CD4-positive, CD25-positive, alpha-beta regulatory T cell (primary cell): ENCODE data around the gene NPDC1. TPM values are rescaled to one million over a fixed set of nuclear protein-coding genes. Genes with fewer than 3 reads are reported as not detected.

ENCODE experiments used
- ATAC-seq, 2 donors: fragments of 150-1000 bp; cut with Tn5 transposase; one replicate each; pipeline ENCODE4 v1.10.0; 2021; ENCODE audit warnings: low read depth in 2 of 2, moderate number of reproducible peaks in 2 of 2, moderate library complexity in 1 of 2
- DNase-seq, 3 donors: peaks; one replicate each; pipeline versions ENCODE4 v3.0.0 to v3.0.0-alpha.2; 2012 to 2022; ENCODE audit warnings: mixed read lengths in 1 of 3
- H3K27ac ChIP-seq: one replicate; pipeline ENCODE4 v1.7.0; 2013; ENCODE audit warnings: mild to moderate bottlenecking, low read length; ENCODE audit not compliant: insufficient read depth, poor library complexity, severe bottlenecking
- H3K27me3 ChIP-seq: one replicate; pipeline ENCODE4 v1.7.0; 2013; ENCODE audit warnings: low read length; ENCODE audit not compliant: control insufficient read depth, insufficient read depth
- H3K36me3 ChIP-seq: one replicate; pipeline ENCODE4 v1.7.0; 2013; ENCODE audit warnings: mild to moderate bottlenecking, low read length, moderate library complexity; ENCODE audit not compliant: control insufficient read depth, insufficient read depth
- H3K4me1 ChIP-seq: 2 replicates; pipeline ENCODE4 v1.7.0; 2013; ENCODE audit warnings: mild to moderate bottlenecking, low read length; ENCODE audit not compliant: insufficient read depth, control insufficient read depth, poor library complexity, severe bottlenecking
- H3K4me3 ChIP-seq: one replicate; pipeline ENCODE4 v1.7.0; 2013; ENCODE audit warnings: low read depth, mild to moderate bottlenecking, low read length, moderate library complexity
- H3K9me3 ChIP-seq, 2 experiments: 1 replicate in 1 of 2; 2 replicates in 1 of 2; pipeline ENCODE4 v1.7.0; 2013; ENCODE audit warnings: low read length in 2 of 2, mild to moderate bottlenecking in 1 of 2, moderate library complexity in 1 of 2; ENCODE audit not compliant: control insufficient read depth in 2 of 2
- H3K27ac Mint-ChIP-seq, 3 donors: one replicate each; pipeline ENCODE4 v1.8.0; 2020 to 2022; ENCODE audit warnings: mild to moderate bottlenecking in 3 of 3, mixed read lengths in 3 of 3, moderate library complexity in 2 of 3
- H3K27me3 Mint-ChIP-seq: one replicate; pipeline ENCODE4 v1.8.0; 2022; ENCODE audit warnings: mild to moderate bottlenecking, mixed read lengths
- H3K36me3 Mint-ChIP-seq: one replicate; pipeline ENCODE4 v1.8.0; 2020; ENCODE audit warnings: mixed read lengths
- H3K4me1 Mint-ChIP-seq, 4 donors: one replicate each; pipeline ENCODE4 v1.8.0; 2020 to 2022; ENCODE audit warnings: mixed read lengths in 4 of 4, mild to moderate bottlenecking in 1 of 4
- H3K4me3 Mint-ChIP-seq, 4 donors: one replicate each; pipeline ENCODE4 v1.8.0; 2020 to 2022; ENCODE audit warnings: mild to moderate bottlenecking in 4 of 4, mixed read lengths in 4 of 4, moderate library complexity in 3 of 4
- H3K9me3 Mint-ChIP-seq, 7 donors: one replicate each; pipeline ENCODE4 v1.8.0; 2020 to 2022; ENCODE audit warnings: mixed read lengths in 7 of 7, mild to moderate bottlenecking in 3 of 7, moderate library complexity in 2 of 7
- polyA plus RNA-seq, 4 donors: library from polyadenylated mRNA; unstranded; fragments of 300-500 nt; fragmentation: Illumina TruSeq; gene quantifications; one replicate each; pipeline ENCODE4 v1.2.3, GENCODE V29; 2021
- total RNA-seq: library from RNA; stranded (reverse); gene quantifications from one replicate; pipeline ENCODE4 v1.2.3, GENCODE V29; 2022

NPDC1 gene, protein sequence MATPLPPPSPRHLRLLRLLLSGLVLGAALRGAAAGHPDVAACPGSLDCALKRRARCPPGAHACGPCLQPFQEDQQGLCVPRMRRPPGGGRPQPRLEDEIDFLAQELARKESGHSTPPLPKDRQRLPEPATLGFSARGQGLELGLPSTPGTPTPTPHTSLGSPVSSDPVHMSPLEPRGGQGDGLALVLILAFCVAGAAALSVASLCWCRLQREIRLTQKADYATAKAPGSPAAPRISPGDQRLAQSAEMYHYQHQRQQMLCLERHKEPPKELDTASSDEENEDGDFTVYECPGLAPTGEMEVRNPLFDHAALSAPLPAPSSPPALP
- 106 TPM for total RNA-seq
- 10 to 100 TPM in 2 of 4 donors, 1 to 10 TPM in 2; 4.2 to 15.3 (median 9.2) TPM for polyA plus RNA-seq

DNA sequence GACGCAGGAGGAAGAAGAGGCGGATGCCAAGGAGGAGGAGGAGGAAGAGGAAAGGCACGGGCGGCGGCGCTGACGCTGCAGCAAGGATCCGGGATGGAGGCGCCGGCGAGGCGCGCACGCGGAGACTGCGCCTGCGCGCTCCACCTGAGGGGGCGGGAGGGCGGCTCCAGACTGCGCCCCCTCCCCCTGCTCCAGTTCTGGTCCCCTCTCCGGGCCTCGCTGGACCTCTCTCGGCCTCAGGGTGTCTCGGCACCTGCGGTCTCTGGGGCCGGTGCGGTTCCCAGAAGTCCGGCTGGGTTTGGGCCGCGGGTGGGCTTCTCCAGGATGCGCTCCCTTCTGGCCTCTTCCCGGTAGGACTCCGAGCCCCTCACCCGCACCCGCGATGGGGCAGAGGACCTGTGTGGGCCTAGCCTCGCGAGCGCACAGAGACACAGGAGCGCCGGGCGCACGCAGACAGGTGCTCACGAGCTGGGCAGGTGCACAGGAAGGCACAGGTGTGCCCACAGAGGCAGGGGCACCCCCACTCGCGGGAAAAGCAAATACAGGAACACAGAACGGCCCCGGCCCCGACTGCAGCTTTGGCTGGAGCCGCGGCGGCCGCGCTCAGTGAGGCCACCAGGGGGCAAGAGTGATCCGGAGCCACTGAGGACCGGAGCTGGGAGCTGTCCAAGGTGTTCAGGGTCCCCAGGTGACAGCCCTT is at the start of gene NPDC1:
Gene NPDC1, minus strand, starts transcription at position 90 of the 700 bp plus-strand sequence. CDS start 188 bp downstream, outside the sequence.
- Histone ChIP-seq H3K4me1 (peaks cover 29% of the 10 kb centered on the region), H3K9me3 (no peaks in the 10 kb centered on the region), H3K27me3 (peaks cover 7% of the 10 kb centered on the region), H3K4me3 (peak within 1 kb of the TSS; percentile 34), H3K36me3 (no peaks in the 10 kb centered on the region), H3K27ac (no peak within 1 kb of the TSS)
- peak within 1 kb of the TSS; percentile 66 to 89 (median 82) for H3K4me3 Mint-ChIP-seq
- H3K9me3 Mint-ChIP-seq, result peaks cover 0 to 2% (median 0%) of the 10 kb centered on the region in 7 donors
- ATAC-seq (peak; percentile 73 to 75), DNase-seq (peak; percentile 65 to 78 (median 76))
- peaks cover 42% of the 10 kb centered on the region for H3K27me3 Mint-ChIP-seq
- H3K27ac Mint-ChIP-seq, result no peak within 1 kb of the TSS
- peaks cover 0 to 21% (median 8%) of the 10 kb centered on the region in 4 donors for H3K4me1 Mint-ChIP-seq
- no peaks in the 10 kb centered on the region for H3K36me3 Mint-ChIP-seq

DNA sequence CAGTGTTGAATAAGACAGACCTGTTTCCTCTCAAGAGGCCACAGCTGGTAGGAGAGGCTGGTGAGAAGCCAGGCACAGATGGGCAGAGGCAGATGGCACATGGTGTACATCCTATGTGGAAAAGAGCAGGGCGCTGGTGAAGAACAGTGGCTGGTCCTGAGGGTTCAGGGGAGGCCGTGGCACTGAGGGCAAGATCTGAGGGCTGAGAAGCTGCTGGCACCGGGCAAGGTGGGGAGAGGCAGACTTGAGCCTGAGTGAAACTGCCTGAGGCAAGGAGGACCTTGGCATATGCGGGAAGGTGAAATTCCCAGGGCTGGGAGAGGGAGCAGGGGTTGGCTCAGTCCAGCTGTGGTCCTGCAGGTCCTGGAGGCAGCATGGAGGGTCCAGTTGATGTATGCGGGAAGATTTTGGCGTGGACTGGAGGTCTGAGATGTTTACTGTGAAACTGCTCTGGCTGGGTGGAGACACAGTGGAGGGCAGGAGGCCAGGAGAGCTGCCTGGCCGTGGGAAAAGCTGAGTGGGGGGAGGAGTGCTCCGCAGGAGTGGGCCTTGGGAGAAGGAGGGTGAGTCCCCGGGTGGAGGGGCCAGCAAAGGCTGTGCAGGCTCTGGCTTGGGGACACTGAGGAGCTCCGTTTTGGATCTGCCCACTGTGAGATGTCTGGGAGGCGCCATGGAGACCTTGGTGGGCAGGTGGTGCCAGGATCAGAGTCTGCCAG is 43.4 kb upstream of the NPDC1 start:
- peaks cover 16 to 46% (median 37%) of the 10 kb centered on the region in 4 donors for H3K4me1 Mint-ChIP-seq
- H3K4me3 Mint-ChIP-seq, result peak overlapping the region in 3 of 4 donors; percentile 35 to 61 (median 35)
- no peaks in the 10 kb centered on the region for H3K9me3 ChIP-seq
- H3K27ac Mint-ChIP-seq, result peak overlapping the region; percentile 69 to 94 (median 74)
- no peaks in the 10 kb centered on the region for H3K27me3 Mint-ChIP-seq
- H3K4me1 ChIP-seq, result peaks cover 31% of the 10 kb centered on the region
- peaks cover 0 to 2% (median 0%) of the 10 kb centered on the region in 7 donors for H3K9me3 Mint-ChIP-seq
- H3K4me3 ChIP-seq, result no peak overlapping the region
- peaks cover 19% of the 10 kb centered on the region for H3K36me3 Mint-ChIP-seq
- no peaks in the 10 kb centered on the region for H3K27me3 ChIP-seq
- ATAC-seq (no peak), DNase-seq (no peak)
- H3K36me3 ChIP-seq, result peaks cover 16% of the 10 kb centered on the region
- H3K27ac ChIP-seq, result no peak overlapping the region

DNA sequence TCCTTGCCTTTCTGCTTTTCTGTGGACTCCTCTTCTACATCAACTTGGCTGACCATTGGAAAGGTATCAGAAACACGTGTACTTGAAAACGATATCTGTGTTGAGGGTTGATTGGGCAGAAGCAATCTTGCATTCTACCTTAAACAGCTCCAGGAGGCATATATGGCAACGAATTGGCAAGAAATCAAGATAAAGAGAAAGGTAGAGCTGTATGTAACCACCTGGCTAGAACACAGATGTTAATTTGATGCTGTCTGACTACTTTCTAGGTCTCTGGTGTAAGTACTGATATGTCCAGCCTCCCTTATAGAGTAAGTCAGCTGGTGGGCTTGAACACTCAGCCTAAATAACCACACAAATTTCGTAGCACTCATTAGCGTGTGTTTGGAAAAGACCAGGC is 42.1 kb upstream of the NPDC1 start:
- H3K4me3 ChIP-seq, result peak overlapping the region; percentile 80
- DNase-seq, result no peak
- peaks cover 0 to 2% (median 0%) of the 10 kb centered on the region in 7 donors for H3K9me3 Mint-ChIP-seq
- H3K27ac ChIP-seq, result no peak overlapping the region
- peak overlapping the region; percentile 61 to 94 (median 93) for H3K27ac Mint-ChIP-seq
- H3K36me3 Mint-ChIP-seq, result peaks cover 19% of the 10 kb centered on the region
- peaks cover 16% of the 10 kb centered on the region for H3K36me3 ChIP-seq
- H3K27me3 Mint-ChIP-seq, result no peaks in the 10 kb centered on the region
- H3K9me3 ChIP-seq, result no peaks in the 10 kb centered on the region
- peaks cover 16 to 46% (median 35%) of the 10 kb centered on the region in 4 donors for H3K4me1 Mint-ChIP-seq
- H3K27me3 ChIP-seq, result no peaks in the 10 kb centered on the region
- ATAC-seq, result no peak
- H3K4me3 Mint-ChIP-seq, result peak overlapping the region; percentile 89 to 96 (median 91)
- peaks cover 31% of the 10 kb centered on the region for H3K4me1 ChIP-seq

DNA sequence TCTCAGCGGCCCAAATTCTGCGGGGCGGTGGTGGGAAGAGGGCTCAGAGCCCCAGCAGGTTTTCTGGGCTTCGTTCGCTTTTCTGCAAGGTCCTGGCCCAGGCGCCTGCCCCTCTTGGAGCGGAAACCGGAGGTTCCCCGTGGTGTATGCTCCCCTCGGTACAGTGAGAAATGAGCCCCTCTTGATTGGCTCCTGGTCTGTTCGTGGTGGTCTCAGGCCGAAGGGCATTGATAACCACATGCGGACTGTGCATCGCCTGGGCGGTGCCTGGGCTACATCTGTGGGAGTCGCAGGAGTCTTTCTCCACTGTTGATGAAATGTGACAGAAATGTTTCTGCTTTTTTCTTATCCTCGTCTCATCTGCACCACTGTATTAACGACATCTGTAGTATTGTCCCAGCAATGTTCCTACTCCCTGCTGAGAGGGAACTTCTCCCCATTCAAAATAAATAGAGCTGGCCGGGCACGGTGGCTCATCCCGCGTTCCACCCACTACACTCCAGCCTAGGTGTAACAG is 41.5 kb upstream of the NPDC1 start:
- peak in 1 of 3 donors; percentile 61 for DNase-seq
- H3K27ac ChIP-seq, result peak overlapping the region; percentile 96
- peaks cover 0 to 2% (median 0%) of the 10 kb centered on the region in 7 donors for H3K9me3 Mint-ChIP-seq
- ATAC-seq, result no peak
- peak overlapping the region; percentile 80 to 94 (median 93) for H3K27ac Mint-ChIP-seq
- no peaks in the 10 kb centered on the region for H3K9me3 ChIP-seq
- no peaks in the 10 kb centered on the region for H3K27me3 ChIP-seq
- peak overlapping the region; percentile 89 to 96 (median 91) for H3K4me3 Mint-ChIP-seq
- H3K36me3 Mint-ChIP-seq, result peaks cover 12% of the 10 kb centered on the region
- peaks cover 10 to 44% (median 31%) of the 10 kb centered on the region in 4 donors for H3K4me1 Mint-ChIP-seq
- H3K4me3 ChIP-seq, result peak overlapping the region; percentile 80
- H3K27me3 Mint-ChIP-seq, result no peaks in the 10 kb centered on the region
- peaks cover 31% of the 10 kb centered on the region for H3K4me1 ChIP-seq
- H3K36me3 ChIP-seq, result peaks cover 11% of the 10 kb centered on the region

DNA sequence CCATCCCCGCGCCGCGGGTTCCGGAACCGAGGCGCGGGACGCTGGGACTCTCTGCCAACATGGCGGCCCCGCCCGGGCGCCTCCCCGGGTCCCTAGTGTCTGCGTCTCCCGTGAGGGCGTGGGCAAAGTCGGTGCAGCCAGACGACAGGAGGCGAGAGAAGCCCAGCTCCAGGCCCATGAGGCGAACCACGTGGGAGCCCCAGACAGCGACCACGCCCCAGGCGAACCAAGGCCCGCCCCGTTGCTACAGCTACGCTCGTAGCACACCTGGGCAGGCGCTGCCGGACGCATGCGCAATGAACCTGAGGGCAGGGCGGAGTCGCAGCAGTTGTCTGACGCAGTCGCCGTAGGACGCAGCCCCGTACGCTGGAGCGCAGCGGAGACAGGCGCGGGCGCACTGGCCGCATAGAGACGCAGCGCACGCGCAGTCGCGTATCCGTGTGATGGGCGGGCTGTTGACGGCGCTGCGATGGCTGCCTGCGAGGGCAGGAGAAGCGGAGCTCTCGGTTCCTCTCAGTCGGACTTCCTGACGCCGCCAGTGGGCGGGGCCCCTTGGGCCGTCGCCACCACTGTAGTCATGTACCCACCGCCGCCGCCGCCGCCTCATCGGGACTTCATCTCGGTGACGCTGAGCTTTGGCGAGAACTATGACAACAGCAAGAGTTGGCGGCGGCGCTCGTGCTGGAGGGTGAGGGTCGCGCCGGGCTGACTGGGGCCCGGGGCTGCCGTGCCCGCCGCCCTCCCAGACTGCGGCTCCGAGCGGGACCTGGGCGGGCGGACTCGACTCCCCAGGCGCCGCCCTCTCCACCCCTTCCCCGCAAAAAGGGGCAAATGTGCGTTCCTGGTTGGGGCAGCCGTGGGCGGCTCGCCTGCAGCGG is 40.8 kb upstream of the NPDC1 start, which contains the start of gene MAN1B1:
Gene MAN1B1, plus strand, starts transcription at position 455 of the 878 bp plus-strand sequence. Its CDS starts 15 bp downstream, at position 470.
- DNase-seq (peak; percentile 99 to 100 (median 100)), ATAC-seq (peak; percentile 81 to 83)
- Histone ChIP-seq H3K36me3 (peaks cover 9% of the 10 kb centered on the region), H3K9me3 (no peaks in the 10 kb centered on the region), H3K27ac (peak within 1 kb of the TSS; percentile 96), H3K4me3 (peak within 1 kb of the TSS; percentile 80), H3K4me1 (peaks cover 31% of the 10 kb centered on the region), H3K27me3 (no peaks in the 10 kb centered on the region)
- Mint-ChIP-seq H3K4me1 (peaks cover 10 to 44% (median 30%) of the 10 kb centered on the region in 4 donors), H3K4me3 (peak within 1 kb of the TSS; percentile 90 to 96 (median 92)), H3K9me3 (peaks cover 0 to 2% (median 0%) of the 10 kb centered on the region in 7 donors), H3K27ac (peak within 1 kb of the TSS; percentile 95 to 96 (median 96)), H3K27me3 (no peaks in the 10 kb centered on the region), H3K36me3 (peaks cover 13% of the 10 kb centered on the region)

DNA sequence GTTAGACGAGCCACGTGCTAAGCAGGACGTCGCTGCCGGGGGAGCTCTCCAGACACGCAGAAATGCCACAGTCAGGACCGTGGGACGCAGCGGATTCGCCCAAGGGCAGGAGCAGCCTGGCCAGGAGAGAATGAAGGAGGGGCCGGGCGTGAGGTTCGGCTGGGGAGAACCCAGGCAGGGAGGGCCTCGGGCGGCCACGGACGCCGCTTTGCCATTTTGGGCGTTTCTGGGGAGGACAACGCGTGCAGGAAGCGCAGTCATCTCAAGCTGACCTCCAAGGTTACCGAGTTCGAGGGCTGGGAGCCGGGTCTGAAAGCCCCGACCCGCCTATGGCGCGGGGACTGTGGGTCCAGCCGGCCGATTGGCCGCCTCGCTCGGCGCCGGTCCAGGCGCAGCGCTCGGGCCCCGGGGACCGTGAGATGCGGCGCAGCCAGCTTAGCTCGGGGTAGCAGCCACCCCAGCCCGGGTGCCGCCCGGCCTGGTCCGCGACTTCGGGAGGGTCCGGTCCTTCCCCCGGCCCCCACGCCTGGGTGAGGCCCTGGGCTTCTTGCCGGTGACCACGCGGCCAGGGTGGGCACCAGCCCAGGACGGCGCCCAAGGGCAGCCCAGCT is 40.0 kb upstream of the NPDC1 start:
- H3K4me1 ChIP-seq, result peaks cover 31% of the 10 kb centered on the region
- H3K36me3 ChIP-seq, result peaks cover 7% of the 10 kb centered on the region
- peak overlapping the region; percentile 95 to 96 (median 96) for H3K27ac Mint-ChIP-seq
- DNase-seq, result peak in 1 of 3 donors; percentile 50
- ATAC-seq, result peak in 1 of 2 donors; percentile 0
- peak overlapping the region; percentile 88 to 94 (median 92) for H3K4me3 Mint-ChIP-seq
- no peaks in the 10 kb centered on the region for H3K27me3 Mint-ChIP-seq
- no peak overlapping the region for H3K4me3 ChIP-seq
- H3K27me3 ChIP-seq, result no peaks in the 10 kb centered on the region
- H3K9me3 Mint-ChIP-seq, result peaks cover 0 to 2% (median 0%) of the 10 kb centered on the region in 7 donors
- peaks cover 15% of the 10 kb centered on the region for H3K36me3 Mint-ChIP-seq
- peak overlapping the region; percentile 96 for H3K27ac ChIP-seq
- H3K4me1 Mint-ChIP-seq, result peaks cover 10 to 42% (median 30%) of the 10 kb centered on the region in 4 donors
- H3K9me3 ChIP-seq, result no peaks in the 10 kb centered on the region
